Measurements from ENCODE around the gene OAT. TPM values are rescaled to one million over a fixed set of nuclear protein-coding genes. Genes with fewer than 3 reads are reported as not detected.

OAT gene
- total RNA-seq, 1 experiment from 2014 or later, result 67.9 TPM

DNA sequence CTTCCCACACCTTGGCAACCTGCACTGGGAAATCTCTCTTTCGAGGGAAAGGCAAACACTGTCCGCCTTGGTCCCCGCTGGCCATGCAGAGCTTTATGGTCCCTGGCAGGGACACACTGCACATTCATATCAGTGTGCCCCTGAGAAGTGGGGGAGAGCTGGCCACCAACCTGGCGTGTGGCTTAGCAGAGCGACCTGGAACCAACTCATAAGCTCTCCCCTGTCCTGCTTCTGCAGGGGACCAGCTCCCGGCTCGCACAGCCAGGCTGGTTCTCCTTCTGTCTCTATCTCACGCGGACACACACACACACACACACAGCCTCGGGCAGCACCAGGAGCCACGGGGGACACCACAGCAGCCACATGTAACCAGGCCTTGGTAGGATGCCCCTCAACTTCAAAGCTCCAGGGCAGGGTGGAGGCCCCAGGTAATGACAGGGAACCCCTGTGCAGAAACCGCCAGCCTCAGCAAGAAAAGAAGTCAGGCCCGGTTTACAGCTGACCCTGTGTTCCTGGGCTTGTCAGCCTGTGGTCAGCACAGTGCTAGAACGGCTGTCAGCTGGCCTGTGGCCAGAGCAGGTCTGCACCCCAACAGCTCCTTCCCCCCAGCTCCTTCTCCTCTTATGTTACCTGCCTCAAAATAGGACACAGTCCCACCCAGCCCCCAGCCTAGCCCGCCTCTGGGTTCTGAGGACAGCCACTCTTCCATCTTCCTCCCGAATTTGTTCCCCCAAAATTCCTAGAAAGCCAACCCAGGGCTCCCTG is 69.3 kb downstream of the OAT start:
- H3K9ac ChIP-seq (ENCODE audit: extremely low read depth, insufficient read length, low read length), result no peak overlapping the region
- no peak overlapping the region for H3K23ac ChIP-seq (ENCODE audit: insufficient read length, low read depth, low read length)
- no peaks in the 10 kb centered on the region for H3K79me2 ChIP-seq (ENCODE audit: insufficient read depth, low read length)
- no peak overlapping the region for H2BK12ac ChIP-seq (ENCODE audit: insufficient read length, low read depth, low read length)
- no peaks in the 10 kb centered on the region for H3K4me1 ChIP-seq (ENCODE audit: insufficient read depth, low read length)
- Mint-ChIP-seq H3K9me3 (no peaks in the 10 kb centered on the region), H3K27ac (no peak overlapping the region; a peak in 1 of 7 replicates), H3K27me3 (ENCODE audit: low read depth) (peaks cover 3% of the 10 kb centered on the region), H3K36me3 (ENCODE audit: insufficient read depth in 1 of 3, low read depth in 3 of 3) (no peaks in the 10 kb centered on the region), H3K4me1 (peaks cover 5 to 21% of the 10 kb centered on the region in 2 experiments), H3K4me3 (no peak overlapping the region)
- H3K56ac ChIP-seq (ENCODE audit: insufficient read length, low read depth, low read length), result no peak overlapping the region
- no peaks in the 10 kb centered on the region for H3K23me2 ChIP-seq (ENCODE audit: insufficient read length, low read depth, low read length, poor library complexity, severe bottlenecking)
- no peaks in the 10 kb centered on the region for H3K27me3 ChIP-seq (ENCODE audit: insufficient read depth, low read length)
- no peak overlapping the region for H2BK5ac ChIP-seq (ENCODE audit: insufficient read length, low read length)
- no peak overlapping the region for H2AFZ ChIP-seq (ENCODE audit: low read length)
- no peak overlapping the region for H3K18ac ChIP-seq (ENCODE audit: insufficient read length, low read depth, low read length)
- no peak overlapping the region for H4K8ac ChIP-seq (replicated peaks; ENCODE audit: insufficient read length, low read depth, low read length)
- H3K9me3 ChIP-seq (ENCODE audit: control insufficient read depth, low read depth, low read length), result no peaks in the 10 kb centered on the region
- no peak overlapping the region; the same call in 1 of the 2 replicates for H3K14ac ChIP-seq (ENCODE audit: insufficient read depth, low read length)
- no peak overlapping the region for H2BK120ac ChIP-seq (ENCODE audit: low read depth, low read length, poor library complexity, severe bottlenecking)
- no peak overlapping the region for H3K4me2 ChIP-seq (ENCODE audit: insufficient read depth, insufficient read length, low read length)
- H2BK15ac ChIP-seq (ENCODE audit: low read depth, low read length), result no peak overlapping the region
- H4K20me1 ChIP-seq (ENCODE audit: control insufficient read depth, insufficient read depth, insufficient read length), result no peaks in the 10 kb centered on the region
- H4K91ac ChIP-seq (ENCODE audit: insufficient read length, low read depth, low read length), result no peak overlapping the region
- no CpG with 5 or more reads among the region's 16 CpGs for WGBS (ENCODE audit: extremely low coverage, insufficient read length, low lambda C conversion rate)
- no peak overlapping the region for H3K27ac ChIP-seq (ENCODE audit: insufficient read length, low read depth, low read length)
- H3K79me1 ChIP-seq (ENCODE audit: insufficient read depth, low read depth, low read length, poor library complexity, severe bottlenecking), result no peaks in the 10 kb centered on the region
- H3T11ph ChIP-seq (ENCODE audit: low read length), result no peak overlapping the region
- H4K5ac ChIP-seq (ENCODE audit: insufficient read length, low read depth, low read length), result no peak overlapping the region
- no peak overlapping the region for H2AK5ac ChIP-seq (ENCODE audit: insufficient read length, low read length)
- no peak overlapping the region for H2BK20ac ChIP-seq (ENCODE audit: low read depth, low read length, poor library complexity, severe bottlenecking)
- DNase-seq, result peak; percentile 27
- TF ChIP-seq, protein P1, sequence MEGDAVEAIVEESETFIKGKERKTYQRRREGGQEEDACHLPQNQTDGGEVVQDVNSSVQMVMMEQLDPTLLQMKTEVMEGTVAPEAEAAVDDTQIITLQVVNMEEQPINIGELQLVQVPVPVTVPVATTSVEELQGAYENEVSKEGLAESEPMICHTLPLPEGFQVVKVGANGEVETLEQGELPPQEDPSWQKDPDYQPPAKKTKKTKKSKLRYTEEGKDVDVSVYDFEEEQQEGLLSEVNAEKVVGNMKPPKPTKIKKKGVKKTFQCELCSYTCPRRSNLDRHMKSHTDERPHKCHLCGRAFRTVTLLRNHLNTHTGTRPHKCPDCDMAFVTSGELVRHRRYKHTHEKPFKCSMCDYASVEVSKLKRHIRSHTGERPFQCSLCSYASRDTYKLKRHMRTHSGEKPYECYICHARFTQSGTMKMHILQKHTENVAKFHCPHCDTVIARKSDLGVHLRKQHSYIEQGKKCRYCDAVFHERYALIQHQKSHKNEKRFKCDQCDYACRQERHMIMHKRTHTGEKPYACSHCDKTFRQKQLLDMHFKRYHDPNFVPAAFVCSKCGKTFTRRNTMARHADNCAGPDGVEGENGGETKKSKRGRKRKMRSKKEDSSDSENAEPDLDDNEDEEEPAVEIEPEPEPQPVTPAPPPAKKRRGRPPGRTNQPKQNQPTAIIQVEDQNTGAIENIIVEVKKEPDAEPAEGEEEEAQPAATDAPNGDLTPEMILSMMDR (conservative IDR thresholded peaks at IDR 0.05), result no peak
- no peak overlapping the region for H3K4ac ChIP-seq (ENCODE audit: low read depth, low read length)
